GM12878 (cell line): ENCODE measurements around the gene YARS1. TPM values are rescaled to one million over a fixed set of nuclear protein-coding genes. Genes with fewer than 3 reads are reported as not detected.

Experiments
- ATAC-seq: fragments of 200-7000 bp; cut with Tn5 transposase; 3 replicates; pipeline ENCODE4 v1.9.1; 2020; ENCODE audit warnings: mild to moderate bottlenecking, moderate library complexity
- BruUV-seq: library from RNA; stranded (reverse); fragments of 400-500 nt; replicated peaks from 2 replicates; lab custom pipeline; 2021; lab: Mats Ljungman, UMichigan
- CTCF ChIA-PET: fragments of 300-600 bp; sonication (Branson Sonifier 250); formaldehyde crosslinking; extraction: SDS; loops from one replicate; lab custom pipeline; 2021; ENCODE audit warnings: inconsistent platforms; lab: Yijun Ruan, JAX
- POLR2A ChIA-PET: fragments of 350-600 bp; formaldehyde crosslinking; extraction: SDS; loops from one replicate; lab custom pipeline; 2021; ENCODE audit warnings: inconsistent platforms; lab: Charles Lee
- RAD21 ChIA-PET: fragments of 300-600 bp; sonication (Branson Sonifier 250); formaldehyde crosslinking; loops from one replicate; lab custom pipeline; 2023; ENCODE audit warnings: antibody characterized with exemption; ENCODE audit not compliant: unreplicated experiment; lab: Charles Lee
- SMC1A ChIA-PET: fragments of 300-600 bp; sonication (Branson Sonifier 250); formaldehyde crosslinking; loops from one replicate; lab custom pipeline; 2023; ENCODE audit not compliant: unreplicated experiment, uncharacterized antibody; lab: Charles Lee
- DNase-seq: peaks from one replicate; pipeline ENCODE4 v3.0.0-alpha.2; 2011; ENCODE audit warnings: low read depth, low spot score
- FAIRE-seq: peaks from 3 replicates; lab custom pipeline; 2011; peaks lifted over from hg19 to GRCh38; lab: Jason Lieb, UNC
- H2AFZ ChIP-seq: 2 replicates; pipeline ENCODE4 v1.6.0; 2011; ENCODE audit warnings: low read depth, low read length, control low read depth; ENCODE audit not compliant: control insufficient read depth
- H3K27ac ChIP-seq: 2 replicates; pipeline ENCODE4 v1.5.1; 2011; ENCODE audit warnings: control low read depth; ENCODE audit not compliant: control insufficient read depth, insufficient read depth
- H3K27me3 ChIP-seq, 2 experiments: replicated peaks in 1 of 2; 2 replicates each; pipeline versions ENCODE4 v1.6.0 to v1.6.1; 2011; ENCODE audit warnings: low read length in 1 of 2; ENCODE audit not compliant: control insufficient read depth in 2 of 2, insufficient read depth in 2 of 2
- H3K36me3 ChIP-seq, 2 experiments: 2 replicates each; pipeline ENCODE4 v1.5.1; 2011; ENCODE audit warnings: low read length in 1 of 2; ENCODE audit not compliant: control insufficient read depth in 2 of 2, insufficient read depth in 2 of 2
- H3K4me1 ChIP-seq: 2 replicates; pipeline ENCODE4 v1.6.1; 2011; ENCODE audit warnings: mild to moderate bottlenecking, low read length, moderate library complexity, mixed read lengths; ENCODE audit not compliant: control insufficient read depth, insufficient read depth
- H3K4me2 ChIP-seq: 2 replicates; pipeline ENCODE4 v1.6.0; 2011; ENCODE audit warnings: control low read depth; ENCODE audit not compliant: control insufficient read depth, insufficient read depth
- H3K4me3 ChIP-seq: fragments of 200-600 bp; sonication (generic); 2 replicates; pipeline ENCODE4 v1.5.1; 2016
- H3K79me2 ChIP-seq: 2 replicates; pipeline ENCODE4 v1.6.0; 2011; ENCODE audit warnings: low read length; ENCODE audit not compliant: control insufficient read depth, insufficient read depth
- H3K9ac ChIP-seq: 2 replicates; pipeline ENCODE4 v1.8.0; 2011; ENCODE audit warnings: low read length, control low read depth, mixed read lengths; ENCODE audit not compliant: control insufficient read depth, insufficient read depth
- H3K9me3 ChIP-seq: replicated peaks from 3 replicates; pipeline ENCODE4 v1.5.1; 2011; ENCODE audit warnings: mild to moderate bottlenecking, low read length; ENCODE audit not compliant: control insufficient read depth, insufficient read depth
- H4K20me1 ChIP-seq: 2 replicates; pipeline ENCODE4 v1.6.0; 2011; ENCODE audit not compliant: control insufficient read depth, insufficient read depth
- FOS ChIP-seq: IDR thresholded peaks from 3 replicates; pipeline ENCODE4 v1.6.1; 2011; ENCODE audit warnings: borderline replicate concordance; ENCODE audit not compliant: insufficient read length; ENCODE audit errors: extremely low read depth
- WGBS: methylation state at CpG from one replicate; pipeline ENCODE4 v1.1.6; 2016; ENCODE audit warnings: low lambda C conversion rate; ENCODE audit not compliant: insufficient replicate concordance, insufficient coverage; ENCODE audit errors: missing lambda C conversion rate; 5-methylcytosine and 5-hydroxymethylcytosine counted together
- in situ Hi-C: fragments of 300-500 bp; cut with MboI; formaldehyde crosslinking; loops from 9 replicates; pipeline ENCODE4 v1.14.3; 2018; ENCODE audit warnings: mixed read lengths
- intact Hi-C: fragments of 100-400 bp; cut with micrococcal nuclease; formaldehyde crosslinking; loops from one replicate; pipeline ENCODE4 v1.14.2; 2022; ENCODE audit not compliant: unreplicated experiment
- polyA plus RNA-seq, 11 experiments: library from polyadenylated mRNA; depleted of rRNA in 4 of 11; unstranded in 6 of 11; stranded (reverse) in 5 of 11; fragments of >200 nt; fragmentation: Nextera tagmentation in 4 of 11; fragmentation: Illumina TruSeq in 1 of 11; extraction: Ambion mirVana in 4 of 11; extraction: Trizol in 1 of 11; gene quantifications; 1 replicate in 1 of 11; 2 replicates in 10 of 11; pipeline versions ENCODE4 v1.2.1 to v1.2.3, GENCODE V29; 2011 to 2016; ENCODE audit warnings: inconsistent platforms in 2 of 11, missing spikeins in 2 of 11, low read depth in 1 of 11
- total RNA-seq, 4 experiments: library from RNA; depleted of rRNA in 3 of 4; stranded (reverse); fragments of >200 nt in 3 of 4; fragmentation: Illumina TruSeq in 1 of 4; extraction: Trizol in 1 of 4; gene quantifications; 2 replicates each; pipeline versions ENCODE4 v1.2.1 to v1.2.3, GENCODE V29; 2013 to 2021
- TF ChIP-seq, protein P1 (sequence below): IDR thresholded peaks from 2 replicates; pipeline ENCODE4 v1.6.1; 2012; ENCODE audit warnings: low read depth, low read length, improper control_type of control experiment
- TF ChIP-seq, protein P2 (sequence below): fragments of 450-650 bp; IDR thresholded peaks from 2 replicates; pipeline ENCODE4 v1.6.1; 2017; ENCODE audit warnings: low read depth, mild to moderate bottlenecking, moderate library complexity

The YARS1 gene
- total and polyA plus RNA-seq, 10 of the 15 experiments (the other 5 are each of a cell fraction or from before 2014, with no cell fraction given) = 39.9 to 202 (median 136) TPM

DNA sequence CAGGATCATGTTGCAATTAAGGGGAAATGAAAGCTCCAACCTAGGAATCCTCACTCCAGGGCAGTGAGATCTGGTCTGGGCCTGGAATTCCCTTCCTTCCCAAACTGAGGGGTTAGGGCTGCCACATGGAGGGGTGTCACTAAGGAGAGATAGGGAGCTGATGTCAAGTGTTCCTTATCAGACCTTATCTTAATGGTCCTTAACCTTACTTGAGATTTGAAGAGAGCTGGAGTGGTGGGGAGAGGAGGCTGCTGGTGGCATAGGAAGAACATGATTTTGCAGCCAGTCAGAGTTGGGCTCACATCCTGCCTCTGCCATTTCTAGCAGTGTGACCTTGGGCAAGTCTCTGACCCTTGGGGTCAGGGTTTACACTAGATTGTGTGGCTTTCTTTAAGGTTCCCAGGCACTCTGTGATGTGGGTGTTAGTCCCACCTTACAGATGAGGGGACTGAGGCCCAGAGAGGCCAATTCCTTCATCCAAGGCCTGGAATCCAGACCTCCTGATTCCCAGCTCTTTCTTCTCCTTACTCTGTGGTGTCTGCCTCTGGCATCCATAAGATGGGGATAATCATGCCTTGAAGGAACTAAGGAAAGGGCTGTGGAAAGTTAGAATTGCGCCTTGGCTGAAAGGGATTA is 58.2 kb downstream of the YARS1 start:
- in situ Hi-C loops = no loop called here
- SMC1A ChIA-PET = interaction anchor here (0.8 to 1.8 kb wide), 2 partner anchors 10 to 43 kb away, joined by 3 to 4 read pairs; no protein-coding TSS in a partner anchor
- Histone ChIP-seq H4K20me1 (no peaks in the 10 kb centered on the region), H3K79me2 (no peaks in the 10 kb centered on the region), H3K4me1 (peaks cover 18% of the 10 kb centered on the region), H3K9ac (no peak overlapping the region), H3K4me2 (no peak overlapping the region), H3K4me3 (no peak overlapping the region), H3K9me3 (no peaks in the 10 kb centered on the region), H3K36me3 (no peaks in the 10 kb centered on the region), H3K27ac (no peak overlapping the region), H3K27me3 (no peaks in the 10 kb centered on the region; a peak in 1 of 4 replicates), H2AFZ (no peak overlapping the region)
- POLR2A ChIA-PET = no interaction called here
- ATAC-seq (no peak), FAIRE-seq (no peak), DNase-seq (no peak)
- BruUV-seq = no TSS peak
- WGBS = 82% methylated on average over 1 of the region's 1 CpG
- RAD21 ChIA-PET = interaction anchor here (0.7 kb wide), 1 partner anchor 46 kb away, joined by 3 read pairs; no protein-coding TSS in a partner anchor
- TF ChIP-seq, protein P1, sequence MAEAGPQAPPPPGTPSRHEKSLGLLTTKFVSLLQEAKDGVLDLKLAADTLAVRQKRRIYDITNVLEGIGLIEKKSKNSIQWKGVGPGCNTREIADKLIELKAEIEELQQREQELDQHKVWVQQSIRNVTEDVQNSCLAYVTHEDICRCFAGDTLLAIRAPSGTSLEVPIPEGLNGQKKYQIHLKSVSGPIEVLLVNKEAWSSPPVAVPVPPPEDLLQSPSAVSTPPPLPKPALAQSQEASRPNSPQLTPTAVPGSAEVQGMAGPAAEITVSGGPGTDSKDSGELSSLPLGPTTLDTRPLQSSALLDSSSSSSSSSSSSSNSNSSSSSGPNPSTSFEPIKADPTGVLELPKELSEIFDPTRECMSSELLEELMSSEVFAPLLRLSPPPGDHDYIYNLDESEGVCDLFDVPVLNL = no peak
- TF ChIP-seq FOS = no peak
- TF ChIP-seq, protein P2, sequence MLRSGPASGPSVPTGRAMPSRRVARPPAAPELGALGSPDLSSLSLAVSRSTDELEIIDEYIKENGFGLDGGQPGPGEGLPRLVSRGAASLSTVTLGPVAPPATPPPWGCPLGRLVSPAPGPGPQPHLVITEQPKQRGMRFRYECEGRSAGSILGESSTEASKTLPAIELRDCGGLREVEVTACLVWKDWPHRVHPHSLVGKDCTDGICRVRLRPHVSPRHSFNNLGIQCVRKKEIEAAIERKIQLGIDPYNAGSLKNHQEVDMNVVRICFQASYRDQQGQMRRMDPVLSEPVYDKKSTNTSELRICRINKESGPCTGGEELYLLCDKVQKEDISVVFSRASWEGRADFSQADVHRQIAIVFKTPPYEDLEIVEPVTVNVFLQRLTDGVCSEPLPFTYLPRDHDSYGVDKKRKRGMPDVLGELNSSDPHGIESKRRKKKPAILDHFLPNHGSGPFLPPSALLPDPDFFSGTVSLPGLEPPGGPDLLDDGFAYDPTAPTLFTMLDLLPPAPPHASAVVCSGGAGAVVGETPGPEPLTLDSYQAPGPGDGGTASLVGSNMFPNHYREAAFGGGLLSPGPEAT = no peak
- intact Hi-C loops = no loop called here
- CTCF ChIA-PET = interaction anchor here (0.8 to 2.0 kb wide), 6 partner anchors 10 to 47 kb away, joined by 3 to 12 read pairs (median 5); no protein-coding TSS in a partner anchor
